OCI-LY7 (cell line): ENCODE measurements around the gene SDF4. TPM values are rescaled to one million over a fixed set of nuclear protein-coding genes. Genes with fewer than 3 reads are reported as not detected.

Experiments
- BruUV-seq: library from RNA; stranded (reverse); fragments of 400-500 nt; replicated peaks from 2 replicates; lab custom pipeline; 2021; lab: Mats Ljungman, UMichigan
- CTCF ChIA-PET: fragments of 300-600 bp; sonication (Branson Sonifier 250); formaldehyde crosslinking; loops from one replicate; lab custom pipeline; 2022; ENCODE audit warnings: antibody characterized with exemption; ENCODE audit not compliant: unreplicated experiment; lab: Charles Lee
- POLR2A ChIA-PET: fragments of 300-600 bp; sonication (Branson Sonifier 250); formaldehyde crosslinking; loops from one replicate; lab custom pipeline; 2022; ENCODE audit warnings: antibody characterized with exemption; lab: Charles Lee
- DNase-seq: peaks from one replicate; pipeline ENCODE4 v3.0.0-alpha.2; 2015; ENCODE audit warnings: low spot score
- H2AFZ ChIP-seq: fragments of 200-600 bp; sonication (generic), shearing (Covaris generic); 2 replicates; pipeline ENCODE4 v1.6.1; 2014; ENCODE audit warnings: mild to moderate bottlenecking, antibody characterized with exemption, low read length, moderate library complexity
- H3K27ac ChIP-seq: fragments of 200-600 bp; sonication (generic); 2 replicates; pipeline ENCODE4 v1.5.1; 2014; ENCODE audit warnings: mixed run types, low read depth, mild to moderate bottlenecking, moderate library complexity, low read length, inconsistent platforms; ENCODE audit not compliant: poor library complexity, severe bottlenecking
- H3K36me3 ChIP-seq: fragments of 200-600 bp; sonication (generic); 2 replicates; pipeline ENCODE4 v1.6.1; 2014; ENCODE audit warnings: mild to moderate bottlenecking, antibody characterized with exemption, low read length, moderate library complexity, mixed read lengths; ENCODE audit not compliant: insufficient read depth
- H3K4me1 ChIP-seq: fragments of 200-600 bp; sonication (generic); 2 replicates; pipeline ENCODE4 v1.5.1; 2014; ENCODE audit warnings: mild to moderate bottlenecking, low read length; ENCODE audit not compliant: insufficient read depth, poor library complexity, severe bottlenecking
- H3K4me2 ChIP-seq: fragments of 200-600 bp; sonication (generic); 2 replicates; pipeline ENCODE4 v1.6.1; 2014; ENCODE audit warnings: mild to moderate bottlenecking, low read length
- H3K4me3 ChIP-seq: fragments of 200-600 bp; sonication (generic); 2 replicates; pipeline ENCODE4 v1.5.1; 2014; ENCODE audit warnings: mild to moderate bottlenecking, low read depth, low read length; ENCODE audit not compliant: poor library complexity, severe bottlenecking
- H3K79me2 ChIP-seq: fragments of 200-600 bp; sonication (generic); 2 replicates; pipeline ENCODE4 v1.6.1; 2016; ENCODE audit warnings: low read depth, mild to moderate bottlenecking, low read length, moderate library complexity, mixed read lengths; ENCODE audit not compliant: insufficient read depth
- H3K9me2 ChIP-seq: fragments of 200-600 bp; sonication (generic); 2 replicates; pipeline ENCODE4 v1.6.1; 2016; ENCODE audit warnings: mild to moderate bottlenecking, low read length, mixed read lengths; ENCODE audit not compliant: insufficient read depth
- H3K9me3 ChIP-seq: fragments of 200-600 bp; sonication (generic); 2 replicates; pipeline ENCODE4 v1.6.1; 2014; ENCODE audit warnings: mild to moderate bottlenecking, mixed run types, low read length, mixed read lengths
- H4K20me1 ChIP-seq: fragments of 200-600 bp; sonication (generic); 2 replicates; pipeline ENCODE4 v1.6.1; 2014; ENCODE audit warnings: mild to moderate bottlenecking, antibody characterized with exemption, low read length, moderate library complexity, mixed read lengths; ENCODE audit not compliant: insufficient read depth
- CTCF ChIP-seq: fragments of 200-600 bp; sonication (generic); conservative IDR thresholded peaks from 2 replicates; pipeline ENCODE4 v1.5.1; 2014; ENCODE audit warnings: mild to moderate bottlenecking, antibody characterized with exemption, low read length, moderate library complexity, mixed read lengths
- EZH2phosphoT487 ChIP-seq: fragments of 200-600 bp; sonication (generic); IDR thresholded peaks from 2 replicates; pipeline ENCODE4 v1.6.1; 2018; ENCODE audit warnings: low read depth, borderline replicate concordance, mild to moderate bottlenecking, mixed run types, antibody characterized with exemption, low read length, moderate library complexity, mixed read lengths
- intact Hi-C: fragments of 100-400 bp; cut with micrococcal nuclease; formaldehyde crosslinking; loops from one replicate; pipeline ENCODE4 v1.10.0; 2022; ENCODE audit not compliant: unreplicated experiment
- total RNA-seq, 2 experiments: library from RNA; depleted of rRNA in 1 of 2; stranded (reverse); fragments of >200 nt in 1 of 2; shearing (Covaris generic) in 1 of 2; gene quantifications; 2 replicates each; pipeline ENCODE4 v1.2.3, GENCODE V29; 2014 to 2022

The SDF4 gene
- total RNA-seq, 2 experiments from 2014 or later: 47.7 to 85.7 TPM

DNA sequence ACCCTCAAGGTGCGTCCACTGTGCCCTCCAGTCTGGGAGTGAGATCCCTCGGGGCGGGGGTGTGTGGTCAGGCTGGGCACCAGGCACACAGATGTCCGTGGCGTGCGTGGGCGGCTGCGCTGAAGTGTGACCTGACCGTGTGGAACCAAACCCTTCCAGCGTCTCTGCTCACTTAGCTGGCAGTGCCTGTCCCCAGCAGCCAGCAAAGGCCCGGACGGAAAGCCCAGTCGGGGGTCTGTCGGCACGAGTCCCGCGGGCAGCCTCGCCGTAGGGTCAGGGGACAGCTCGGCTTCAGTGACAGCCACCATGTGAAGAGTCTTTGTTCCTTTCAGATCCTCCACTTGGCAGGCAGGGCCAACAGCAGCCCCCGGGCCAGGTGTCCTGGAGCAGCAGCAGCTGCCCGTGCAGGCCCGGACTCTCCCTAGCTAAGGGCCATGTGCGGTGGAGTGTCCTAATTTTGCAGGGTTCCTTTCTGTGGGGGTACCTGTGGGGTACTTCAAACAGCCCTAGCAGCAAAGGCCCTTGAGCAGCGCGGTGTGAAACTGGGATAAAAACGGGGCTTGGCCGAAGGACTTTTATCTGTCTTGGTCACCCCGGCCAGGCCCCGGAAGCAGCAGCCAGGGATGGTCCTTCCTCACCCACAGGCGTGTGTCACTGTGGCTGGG is 46.6 kb downstream of the SDF4 start:
- Histone ChIP-seq H3K27ac (no peak overlapping the region), H3K9me2 (no peaks in the 10 kb centered on the region), H4K20me1 (no peaks in the 10 kb centered on the region), H3K4me3 (no peak overlapping the region), H2AFZ (no peak overlapping the region), H3K4me2 (no peak overlapping the region), H3K36me3 (no peaks in the 10 kb centered on the region), H3K9me3 (no peaks in the 10 kb centered on the region), H3K4me1 (no peaks in the 10 kb centered on the region), H3K79me2 (no peaks in the 10 kb centered on the region)
- TF ChIP-seq CTCF: no peak
- no peak for TF ChIP-seq EZH2phosphoT487
- CTCF ChIA-PET: no interaction called here
- no TSS peak for BruUV-seq
- POLR2A ChIA-PET: no interaction called here
- intact Hi-C loops: no loop called here
- no peak for DNase-seq

- Histone ChIP-seq H3K79me2 (no peaks in the 10 kb centered on the region), H3K9me2 (no peaks in the 10 kb centered on the region), H3K27ac (no peak overlapping the region), H3K4me1 (no peaks in the 10 kb centered on the region), H2AFZ (no peak overlapping the region), H3K36me3 (no peaks in the 10 kb centered on the region), H3K4me2 (no peak overlapping the region), H3K4me3 (no peak overlapping the region), H4K20me1 (no peaks in the 10 kb centered on the region), H3K9me3 (no peaks in the 10 kb centered on the region)
- CTCF ChIA-PET: no interaction called here
- POLR2A ChIA-PET: no interaction called here
- BruUV-seq: no TSS peak
- DNase-seq: no peak
- TF ChIP-seq EZH2phosphoT487: no peak
- TF ChIP-seq CTCF: no peak
- intact Hi-C loops: no loop called here
Measured at GRCh38 chr1:1183833-1184775, 47.7 kb downstream of the SDF4 start.

- H3K4me3 ChIP-seq: no peak overlapping the region
- H4K20me1 ChIP-seq: no peaks in the 10 kb centered on the region
- H3K9me2 ChIP-seq: no peaks in the 10 kb centered on the region
- ChIA-PET CTCF (no interaction called here), POLR2A (no interaction called here)
- H3K79me2 ChIP-seq: no peaks in the 10 kb centered on the region
- TF ChIP-seq EZH2phosphoT487 (no peak), CTCF (no peak)
- no peaks in the 10 kb centered on the region for H3K9me3 ChIP-seq
- no peaks in the 10 kb centered on the region for H3K4me1 ChIP-seq
- no TSS peak for BruUV-seq
- no peak overlapping the region for H3K27ac ChIP-seq
- intact Hi-C loops: no loop called here
- no peak for DNase-seq
- H3K4me2 ChIP-seq: no peak overlapping the region
- H3K36me3 ChIP-seq: no peaks in the 10 kb centered on the region
- no peak overlapping the region for H2AFZ ChIP-seq
Measured at GRCh38 chr1:1183221-1183747, 48.5 kb downstream of the SDF4 start.
